ENCODE data around the gene ASB3. TPM values are rescaled to one million over a fixed set of nuclear protein-coding genes. Genes with fewer than 3 reads are reported as not detected.

Gene ASB3
- total RNA-seq, 4 donors from 2014 or later = 14.0 to 19.3 (median 16.6) TPM

DNA sequence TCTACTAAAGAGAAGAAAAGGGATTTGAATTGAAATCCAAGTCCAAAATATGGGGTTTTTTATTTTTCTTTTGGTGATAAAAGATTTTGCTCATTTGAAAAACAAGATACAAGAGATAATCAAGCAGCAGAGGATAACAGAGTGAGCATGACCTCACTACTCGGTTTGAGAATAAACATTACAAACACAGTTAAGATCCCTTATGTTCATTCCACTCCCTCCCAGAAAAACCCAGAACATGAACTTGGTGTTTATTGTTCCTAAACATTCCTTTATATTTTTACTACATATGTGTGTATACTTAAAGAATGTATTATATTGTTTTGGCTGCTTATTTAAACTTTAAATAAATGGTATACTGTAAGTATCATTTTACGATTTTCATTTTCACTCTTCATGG lies 165.8 kb downstream of the ASB3 start:
- Histone ChIP-seq H3K27me3 (no peaks in the 10 kb centered on the region), H3K9me3 (peaks cover 0 to 7% (median 0%) of the 10 kb centered on the region in 3 donors), H3K27ac (no peak overlapping the region), H3K4me1 (no peaks in the 10 kb centered on the region), H3K36me3 (no peaks in the 10 kb centered on the region), H3K4me3 (no peak overlapping the region)
- TF ChIP-seq POLR2A (IDR thresholded peaks at IDR 0.05) (no peak), POLR2AphosphoS5 (IDR thresholded peaks at IDR 0.05) (no peak), EP300 (IDR thresholded peaks at IDR 0.05) (no peak)
- TF ChIP-seq, protein P1, sequence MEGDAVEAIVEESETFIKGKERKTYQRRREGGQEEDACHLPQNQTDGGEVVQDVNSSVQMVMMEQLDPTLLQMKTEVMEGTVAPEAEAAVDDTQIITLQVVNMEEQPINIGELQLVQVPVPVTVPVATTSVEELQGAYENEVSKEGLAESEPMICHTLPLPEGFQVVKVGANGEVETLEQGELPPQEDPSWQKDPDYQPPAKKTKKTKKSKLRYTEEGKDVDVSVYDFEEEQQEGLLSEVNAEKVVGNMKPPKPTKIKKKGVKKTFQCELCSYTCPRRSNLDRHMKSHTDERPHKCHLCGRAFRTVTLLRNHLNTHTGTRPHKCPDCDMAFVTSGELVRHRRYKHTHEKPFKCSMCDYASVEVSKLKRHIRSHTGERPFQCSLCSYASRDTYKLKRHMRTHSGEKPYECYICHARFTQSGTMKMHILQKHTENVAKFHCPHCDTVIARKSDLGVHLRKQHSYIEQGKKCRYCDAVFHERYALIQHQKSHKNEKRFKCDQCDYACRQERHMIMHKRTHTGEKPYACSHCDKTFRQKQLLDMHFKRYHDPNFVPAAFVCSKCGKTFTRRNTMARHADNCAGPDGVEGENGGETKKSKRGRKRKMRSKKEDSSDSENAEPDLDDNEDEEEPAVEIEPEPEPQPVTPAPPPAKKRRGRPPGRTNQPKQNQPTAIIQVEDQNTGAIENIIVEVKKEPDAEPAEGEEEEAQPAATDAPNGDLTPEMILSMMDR (IDR thresholded peaks at IDR 0.05) = no peak
- WGBS, 2 donors (ENCODE audit: low coverage in 1 of 2) = 61 to 79% methylated on average over 2 of the region's 2 CpGs
- no peak for ATAC-seq

Other genes with a start within 250 kb of the ASB3 start
- 1 to 10 TPM; 1.6 to 3.6 (median 2.1) TPM for gene CHAC2, start 19.1 kb downstream of the ASB3 start, total RNA-seq
- 10 to 100 TPM; 34.4 to 54.1 (median 44.5) TPM for gene ERLEC1, start 91 bp upstream of the ASB3 start, total RNA-seq
- 1 to 10 TPM; 2.2 to 6.1 (median 2.4) TPM for gene GPR75, start 73.0 kb upstream of the ASB3 start, total RNA-seq
- gene PSME4, start 184.0 kb upstream of the ASB3 start, total RNA-seq = 10 to 100 TPM; 44.8 to 58.2 (median 49.4) TPM